NCI-H2081 treated with DMSO at 0.1 percent for 48 hours (cell line): ENCODE measurements around the gene ENDOV.

Experiments used
- DNase-seq: peaks from one replicate; lab custom pipeline; 2025; lab: John Stamatoyannopoulos, UW

Gene ENDOV

DNA sequence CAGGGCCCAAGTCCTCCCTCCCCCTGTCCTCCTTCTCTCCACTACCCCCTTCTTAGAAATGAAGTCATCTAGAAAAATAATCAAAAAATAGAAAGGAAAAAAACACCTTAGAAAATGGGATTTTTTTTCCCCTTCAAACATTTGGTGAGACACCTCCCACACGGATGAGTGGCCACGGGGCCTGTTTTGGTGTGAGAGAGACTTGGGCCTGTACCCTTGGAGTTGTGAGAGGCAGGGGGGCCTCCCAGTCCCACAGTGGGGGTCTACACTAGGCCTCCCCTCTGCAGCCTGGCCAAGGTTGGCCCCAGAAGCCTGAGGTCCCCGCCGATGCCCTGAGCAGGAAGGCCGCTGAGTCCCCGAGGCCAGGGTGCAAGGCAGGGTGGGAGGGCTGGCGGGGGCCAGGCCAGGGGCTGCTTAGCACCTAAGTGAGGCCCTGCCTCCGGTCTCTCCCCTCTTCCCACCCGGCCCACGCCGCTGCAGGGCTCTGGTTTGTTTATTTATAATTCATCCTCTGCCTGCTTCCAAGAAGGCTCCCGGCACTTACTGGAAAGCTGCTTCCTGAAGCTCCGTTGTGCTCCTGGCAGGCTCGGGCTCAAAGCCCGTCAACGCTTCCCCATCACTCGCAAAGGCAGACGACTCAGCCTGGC is 35.1 kb downstream of the ENDOV start:
- no peak for DNase-seq

DNA sequence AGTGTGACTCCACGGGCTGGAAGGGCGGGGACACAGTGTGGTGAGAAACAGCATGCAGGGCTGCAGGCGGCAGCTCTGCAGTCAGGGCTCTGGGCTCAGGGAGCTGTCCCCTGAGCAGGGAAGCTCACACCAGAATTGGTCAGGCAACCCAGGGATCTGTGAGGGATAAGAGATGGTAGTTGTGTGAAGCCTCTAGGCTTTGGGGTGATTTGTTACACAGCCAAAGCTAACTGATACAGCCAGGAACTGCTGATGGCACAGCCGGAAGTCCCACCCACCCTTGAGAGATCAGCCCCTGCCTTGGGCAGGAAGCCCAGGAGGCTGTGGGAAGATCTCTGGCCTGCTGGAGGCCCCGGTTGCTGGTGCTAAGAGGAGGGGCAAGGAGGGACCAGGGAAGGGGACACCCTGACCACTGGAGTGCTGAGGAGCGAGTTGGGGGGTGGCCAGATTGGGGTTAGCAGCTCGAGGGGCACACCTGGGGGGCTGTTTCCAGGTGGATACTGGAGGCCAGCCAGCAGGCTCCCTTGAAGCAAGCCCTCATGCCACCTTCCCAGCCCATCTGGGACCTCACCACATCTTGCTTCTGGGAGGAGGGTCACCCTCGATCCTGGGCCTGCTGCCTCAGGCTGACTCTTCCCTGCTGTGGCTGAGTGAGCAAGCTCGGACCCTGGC is 36.3 kb downstream of the ENDOV start:
- DNase-seq: no peak

DNA sequence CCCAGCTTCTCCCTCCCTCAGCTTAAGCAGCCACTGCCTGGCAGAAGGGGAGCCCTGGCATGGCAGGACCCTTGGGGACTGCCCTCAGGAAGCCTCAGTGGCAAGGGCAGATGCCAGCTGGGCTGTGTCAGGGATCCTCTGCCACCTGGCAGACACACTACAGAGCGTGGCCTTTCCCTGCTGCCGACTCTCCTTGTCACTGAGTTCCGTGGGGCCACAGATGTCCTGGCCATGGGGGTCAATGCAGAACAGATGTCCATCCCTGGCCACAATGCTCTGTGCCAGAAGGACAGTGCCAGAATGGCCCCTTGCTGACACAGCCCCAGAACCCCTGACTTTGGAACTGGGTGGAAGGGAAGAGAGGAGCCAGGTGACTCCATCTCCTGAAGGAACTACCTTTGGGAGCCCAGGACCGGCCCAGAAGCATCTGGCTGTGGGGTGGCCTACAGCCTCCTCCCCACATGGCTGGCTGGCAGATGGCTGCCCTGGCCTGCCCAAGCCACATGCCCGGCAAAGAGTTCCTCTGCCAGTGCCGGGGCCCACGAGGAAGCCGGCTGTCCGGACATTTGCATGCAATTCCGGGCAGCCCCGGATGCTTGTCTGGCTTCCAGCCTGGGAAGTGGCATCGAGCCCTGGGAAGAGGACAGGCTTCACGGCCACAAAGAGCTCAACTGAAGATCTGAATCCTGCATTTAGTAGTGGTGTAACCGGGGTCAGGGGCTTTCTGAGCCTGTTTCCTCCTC is 37.4 kb downstream of the ENDOV start:
- no peak for DNase-seq

DNA sequence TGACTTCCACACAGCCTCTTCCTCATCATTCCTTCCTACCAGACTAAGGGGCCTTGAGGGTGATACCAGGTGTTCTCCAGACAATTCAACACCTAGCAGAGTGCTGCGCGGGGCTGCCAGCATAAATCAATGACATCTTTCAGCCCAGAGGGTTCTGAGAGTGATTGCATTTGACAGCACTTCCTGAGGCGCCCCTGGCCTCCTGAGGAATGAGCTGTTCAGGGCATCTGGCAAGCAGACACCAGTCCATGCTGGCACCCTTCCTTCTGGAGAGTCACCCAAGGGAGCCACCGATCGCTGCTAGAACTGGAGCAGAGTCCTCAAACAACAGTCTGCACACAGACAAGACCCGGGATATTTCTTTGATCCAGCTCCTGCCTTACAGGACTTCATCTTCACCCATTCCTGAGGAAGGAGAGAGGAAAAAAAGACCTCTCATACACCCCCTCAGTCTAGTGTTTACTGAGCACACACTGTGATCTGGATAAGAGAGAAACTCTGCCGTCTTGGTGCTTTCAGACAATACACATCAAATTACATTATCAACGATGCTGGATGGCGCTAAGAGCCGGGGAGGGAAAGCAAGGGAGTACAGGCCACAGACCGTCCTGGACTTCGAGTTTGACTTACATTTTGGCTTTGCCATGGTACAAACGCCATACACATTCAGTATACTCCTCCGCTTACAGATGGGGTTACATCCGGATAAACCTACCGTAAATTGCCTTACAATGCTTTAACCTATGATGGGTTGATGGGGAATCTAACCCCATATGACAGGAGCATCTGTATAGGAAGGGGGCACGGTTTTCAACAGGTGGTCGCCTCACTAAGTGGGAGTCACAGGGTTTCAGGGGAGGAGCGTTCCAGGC is 38.4 kb downstream of the ENDOV start:
- no peak for DNase-seq

DNA sequence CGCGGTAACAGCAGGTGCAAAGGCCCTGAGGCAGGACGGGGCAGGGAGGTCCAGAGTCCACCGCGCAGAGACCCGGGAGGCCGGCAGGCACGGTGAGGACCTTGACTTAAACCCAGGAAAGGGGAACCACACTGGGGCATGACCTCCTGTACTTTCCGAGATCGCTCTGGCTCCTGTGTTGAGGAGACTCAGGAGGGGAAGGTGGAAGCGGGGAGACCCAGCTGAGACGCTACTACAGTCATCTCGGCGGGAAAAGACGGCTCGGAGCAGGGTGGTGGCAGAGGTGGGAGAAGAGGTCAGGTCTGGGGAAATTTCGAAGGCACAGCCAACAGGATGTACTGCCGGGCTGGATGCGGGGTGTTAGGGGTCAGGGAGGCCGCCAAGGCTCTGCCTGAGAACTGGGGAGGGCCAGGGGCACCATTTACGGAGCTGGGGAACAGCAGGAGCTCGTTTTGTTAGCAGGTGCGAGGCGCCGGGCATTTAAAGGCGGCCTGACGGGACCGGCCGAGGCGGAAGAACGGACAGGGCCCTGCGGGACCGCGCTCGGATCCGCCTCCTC is 39.1 kb downstream of the ENDOV start:
- DNase-seq: no peak

DNA sequence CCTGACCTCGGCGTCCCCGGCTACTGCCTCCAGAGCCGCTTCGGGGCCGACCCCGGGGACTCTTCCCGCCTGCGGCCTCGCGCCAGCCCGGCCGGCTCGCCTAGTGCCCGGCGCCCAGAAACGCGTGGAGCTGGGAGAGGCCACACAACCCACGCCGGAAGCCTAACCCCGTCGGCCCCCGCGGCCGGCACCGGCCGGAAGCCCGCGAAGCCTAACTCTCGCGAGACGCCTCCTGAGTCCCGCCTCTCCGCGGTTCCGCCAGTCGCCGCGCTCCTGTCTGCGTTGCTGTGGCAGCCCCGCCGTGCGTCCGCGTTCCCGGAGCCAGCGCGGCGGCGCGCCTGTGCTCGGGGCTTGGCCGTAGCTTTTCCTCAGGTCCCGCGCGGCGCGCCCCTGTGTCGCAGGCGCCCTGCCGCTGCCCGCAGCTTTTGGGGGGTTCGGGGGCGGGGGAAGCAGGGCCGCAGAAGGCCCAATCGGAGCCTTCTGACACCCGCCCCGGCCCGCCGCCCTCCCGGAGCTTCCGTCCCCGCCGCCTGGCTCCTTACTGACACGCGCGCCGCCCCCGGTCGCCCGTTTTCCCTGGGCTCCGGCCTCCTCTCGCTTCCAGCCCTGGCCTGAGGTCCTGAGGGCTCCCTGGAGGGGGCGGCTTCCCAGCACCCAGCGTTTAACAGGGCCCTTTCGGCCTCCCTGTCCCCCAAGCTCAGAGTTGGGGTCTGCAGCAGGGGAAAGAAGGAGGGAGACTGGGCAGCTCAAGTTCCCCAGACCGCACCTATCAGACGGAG is 39.8 kb downstream of the ENDOV start:
- DNase-seq: peak; percentile 86

DNA sequence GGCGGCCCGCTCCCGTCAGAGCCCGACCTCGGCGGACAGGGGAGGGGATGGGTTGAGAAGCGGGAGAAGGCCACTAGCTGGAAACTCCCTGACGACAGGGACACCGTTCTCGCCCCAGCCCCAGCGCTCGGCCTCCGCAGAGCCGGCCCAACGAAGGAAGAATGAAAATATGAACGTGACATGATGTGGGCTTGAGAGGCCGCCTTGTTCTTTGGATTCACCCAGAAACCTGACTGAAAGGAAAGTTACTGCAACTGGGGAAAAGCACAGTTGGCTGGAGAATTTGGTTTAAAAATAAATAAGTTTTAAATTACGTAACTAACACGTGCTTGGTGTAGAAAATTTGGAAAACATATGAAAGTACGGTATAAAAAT is 40.4 kb downstream of the ENDOV start:
- DNase-seq: no peak

DNA sequence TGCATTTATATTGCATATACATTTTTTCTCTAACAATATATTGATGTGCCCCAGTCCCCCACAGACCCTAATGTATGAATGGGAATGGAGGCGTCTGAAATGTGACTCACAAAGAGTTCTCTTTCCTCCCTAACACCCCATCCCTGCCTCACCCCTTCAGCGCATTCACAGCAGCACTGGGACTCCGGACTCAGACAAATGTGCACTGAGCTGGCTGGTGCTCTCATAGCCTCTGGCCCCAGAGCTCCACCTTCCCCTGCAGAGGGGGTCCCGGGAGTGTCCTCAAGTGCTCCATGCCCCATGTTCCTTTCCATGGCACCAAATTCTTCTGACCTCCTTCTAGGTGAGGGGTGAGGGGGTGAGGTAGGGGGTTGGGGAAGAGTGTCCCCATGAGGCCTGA is 40.8 kb downstream of the ENDOV start:
- no peak for DNase-seq

DNA sequence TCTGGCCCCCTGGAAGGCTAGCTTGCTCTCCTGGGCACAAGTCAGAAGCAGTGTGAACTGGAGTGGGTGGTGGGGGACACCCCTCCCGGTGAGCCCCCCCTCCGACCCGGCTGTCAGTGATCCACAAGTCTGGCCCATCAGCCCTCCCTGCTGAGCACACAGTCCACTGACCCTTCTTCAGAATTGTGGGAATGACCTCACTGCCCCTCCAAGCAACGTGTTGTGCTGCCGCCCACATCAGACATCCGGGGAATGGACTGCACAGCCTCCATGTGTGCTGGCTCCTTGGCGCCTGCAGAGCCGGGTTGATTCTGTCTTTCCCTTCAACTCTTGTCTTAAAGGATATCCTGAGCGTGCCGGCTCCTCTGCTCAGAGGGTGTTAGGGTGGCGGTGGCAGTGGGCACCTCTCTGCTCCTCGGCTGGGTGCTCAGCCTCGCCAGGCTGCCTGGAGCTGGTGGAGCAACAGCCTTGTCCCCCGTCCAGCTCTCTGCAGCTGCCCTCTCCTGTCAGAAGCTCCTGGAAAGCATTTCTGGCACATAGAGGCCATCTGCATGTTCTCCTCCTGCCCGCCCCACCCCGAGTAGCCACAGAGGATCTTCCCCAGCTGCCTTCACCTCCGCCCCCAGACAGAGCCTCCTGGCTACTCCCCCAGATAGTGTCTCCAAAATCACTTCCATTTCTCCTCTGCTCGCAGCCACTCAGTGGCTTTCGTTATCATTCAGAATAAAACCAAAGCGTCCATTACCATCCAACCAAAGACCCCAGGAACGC is 41.7 kb downstream of the ENDOV start:
- DNase-seq: no peak

DNA sequence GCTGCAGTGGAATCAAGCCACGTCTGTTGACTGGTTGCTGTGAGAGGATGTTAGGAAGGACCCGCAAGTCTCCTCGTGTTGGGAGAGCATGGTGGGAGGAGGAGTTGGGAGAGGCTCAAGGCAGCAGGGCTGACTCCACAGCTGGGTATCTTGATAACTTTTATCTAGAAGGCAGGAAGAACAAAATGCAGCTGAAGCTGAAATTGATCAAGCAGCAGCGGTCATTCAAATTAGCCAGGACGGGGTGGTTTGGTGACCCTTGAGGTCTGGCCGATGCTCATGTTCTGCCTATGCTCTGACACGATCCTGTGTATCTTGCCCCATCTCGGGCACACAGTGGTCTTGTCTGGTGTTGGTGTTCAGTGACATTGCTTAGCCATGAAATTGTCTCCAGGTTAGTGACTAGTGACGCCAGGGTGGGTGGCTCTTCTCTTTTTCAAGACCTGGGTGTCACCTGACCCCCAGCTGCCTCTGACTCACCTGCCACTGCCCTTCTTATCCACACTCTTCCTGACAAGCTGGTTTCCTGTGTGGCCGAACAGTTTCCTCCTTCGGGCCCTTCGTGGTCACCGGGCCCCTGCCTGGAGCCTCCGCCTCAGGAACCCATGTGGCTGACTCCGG is 42.4 kb downstream of the ENDOV start:
- no peak for DNase-seq

DNA sequence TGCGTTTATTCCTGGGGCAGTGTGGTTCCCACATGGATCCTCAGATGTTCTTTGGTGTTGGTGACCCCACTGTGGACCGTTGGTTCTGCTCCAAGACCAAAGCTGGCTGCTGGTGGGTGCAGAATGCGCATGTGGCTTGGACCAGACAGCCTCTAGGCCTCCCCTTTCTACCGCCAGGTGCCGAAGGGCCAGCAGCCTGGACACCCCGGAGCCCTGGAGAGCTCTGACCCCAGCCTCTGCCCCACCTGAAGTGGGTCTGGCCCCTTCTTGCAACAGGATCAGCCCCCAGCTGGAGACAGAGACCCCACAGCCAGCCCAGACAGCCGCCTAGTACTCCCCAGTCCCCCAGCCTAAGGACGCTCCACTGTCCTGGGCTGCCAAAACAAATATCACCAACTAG is 43.0 kb downstream of the ENDOV start:
- DNase-seq: no peak

DNA sequence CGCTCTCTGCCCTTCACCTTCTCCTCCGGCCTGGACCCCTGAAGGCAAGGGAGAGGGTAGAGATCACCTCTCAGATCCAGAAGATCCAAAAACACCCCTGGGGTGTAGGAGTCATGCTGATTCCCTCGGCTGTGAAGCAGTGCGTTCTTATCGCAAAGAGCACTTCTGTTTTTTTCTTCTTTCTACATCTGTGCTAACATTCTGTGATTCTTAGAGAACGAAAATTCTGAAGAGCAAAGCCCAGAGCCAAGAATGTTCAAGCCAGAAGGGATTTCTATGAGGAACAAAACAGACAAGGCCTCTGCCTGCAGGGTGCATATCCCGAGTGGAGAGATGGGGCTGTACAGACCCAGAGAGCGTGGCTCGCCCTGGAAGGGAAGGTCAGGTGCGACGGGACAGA is 44.3 kb downstream of the ENDOV start:
- no peak for DNase-seq

DNA sequence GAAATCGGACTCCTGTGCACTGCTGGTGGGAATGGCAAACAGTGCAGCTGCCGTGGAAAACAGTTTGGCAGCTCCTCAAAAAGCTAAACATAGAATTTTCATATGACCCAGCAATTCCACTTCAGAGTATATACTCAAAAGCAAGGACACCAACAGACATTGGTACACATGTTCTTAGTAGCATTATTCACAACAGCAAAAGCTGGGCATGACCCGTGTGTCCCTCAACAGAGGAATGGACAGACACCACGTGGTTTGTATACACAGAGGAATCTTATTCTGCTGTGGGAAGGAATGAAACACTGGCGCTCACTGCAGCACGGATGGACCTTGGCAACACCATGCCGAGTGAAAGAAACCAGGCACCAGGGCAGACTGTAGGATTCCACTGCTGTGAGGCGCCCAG is 45.5 kb downstream of the ENDOV start:
- no peak for DNase-seq

DNA sequence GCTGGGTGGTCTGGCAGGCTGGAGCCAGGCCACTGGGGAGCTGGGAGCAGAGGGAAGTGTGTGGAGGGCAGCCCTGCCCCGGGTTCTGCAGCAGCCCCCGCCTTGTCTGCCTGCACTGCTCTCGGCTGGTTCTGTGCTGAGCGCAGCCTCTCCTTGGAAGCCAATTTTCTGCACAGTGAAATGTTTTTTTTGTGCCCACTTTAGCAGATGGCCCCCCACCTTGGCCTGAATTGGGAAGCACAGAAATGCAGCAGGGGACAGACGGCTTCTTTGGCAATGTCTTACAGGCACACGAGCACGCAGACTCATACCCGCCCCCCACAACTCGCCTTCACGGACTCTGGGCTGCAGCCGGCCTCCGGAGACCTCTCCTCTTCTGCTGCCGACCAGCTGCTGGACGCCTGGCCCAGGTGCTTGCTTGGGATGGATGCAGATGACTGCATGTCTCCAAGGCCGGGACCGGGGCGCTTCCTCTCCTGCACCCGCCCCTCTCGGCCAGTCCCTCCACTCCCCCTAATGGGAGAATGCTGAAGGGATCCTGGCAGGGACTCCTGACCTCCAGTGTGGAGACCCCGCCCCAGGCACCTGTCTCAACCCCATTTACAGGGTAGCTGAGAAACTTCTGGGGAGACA is 46.7 kb downstream of the ENDOV start:
- DNase-seq: no peak

DNA sequence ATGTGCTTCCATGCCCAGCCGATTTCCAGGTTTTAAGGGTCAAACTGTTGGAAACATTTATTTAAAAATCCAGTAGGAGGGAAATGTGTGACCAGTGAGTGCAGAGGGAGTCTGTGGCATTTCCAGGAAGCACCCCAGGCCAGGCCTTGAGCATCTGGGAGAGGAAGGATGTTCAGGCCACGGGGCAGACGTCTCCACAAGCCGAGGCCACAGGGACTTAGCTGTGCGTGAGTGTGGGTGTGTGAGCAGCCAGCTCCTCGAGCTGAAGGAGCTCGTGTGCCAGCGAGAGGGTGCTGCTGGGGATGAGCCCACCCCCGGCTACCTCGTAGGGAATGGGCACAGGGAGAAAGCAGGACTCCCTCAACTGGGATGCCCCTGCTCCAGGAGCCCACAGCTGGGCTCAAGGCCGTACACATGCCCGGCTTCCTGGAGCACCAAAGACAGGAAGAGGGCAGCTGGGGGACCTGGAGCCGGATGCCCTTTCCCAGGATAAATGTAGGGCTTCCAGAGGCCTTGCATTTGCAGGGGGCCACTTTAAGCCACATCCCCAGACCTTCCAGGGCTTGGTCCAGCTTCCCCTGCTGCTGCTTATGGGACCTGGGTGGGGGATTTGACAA is 48.9 kb downstream of the ENDOV start:
- no peak for DNase-seq

DNA sequence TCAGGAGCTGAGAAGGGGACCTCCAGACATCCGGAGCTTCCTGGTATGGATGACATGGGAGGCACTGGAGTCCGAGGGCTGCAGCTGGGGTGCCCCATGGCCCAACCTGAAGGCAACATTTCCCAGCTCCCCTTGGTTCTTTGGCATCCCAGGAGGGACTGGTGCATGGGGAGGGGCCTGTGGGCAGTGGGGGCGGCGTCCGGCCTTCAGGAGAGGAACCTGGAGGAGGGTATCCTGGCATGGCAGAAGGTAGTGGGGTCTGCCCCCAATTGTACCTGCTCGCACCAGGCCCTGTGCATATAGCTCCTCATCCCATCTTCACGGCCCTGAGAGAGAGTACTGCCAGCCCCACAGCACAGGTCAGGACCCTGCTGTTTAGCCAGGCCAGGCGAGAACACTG is 49.5 kb downstream of the ENDOV start:
- no peak for DNase-seq

DNA sequence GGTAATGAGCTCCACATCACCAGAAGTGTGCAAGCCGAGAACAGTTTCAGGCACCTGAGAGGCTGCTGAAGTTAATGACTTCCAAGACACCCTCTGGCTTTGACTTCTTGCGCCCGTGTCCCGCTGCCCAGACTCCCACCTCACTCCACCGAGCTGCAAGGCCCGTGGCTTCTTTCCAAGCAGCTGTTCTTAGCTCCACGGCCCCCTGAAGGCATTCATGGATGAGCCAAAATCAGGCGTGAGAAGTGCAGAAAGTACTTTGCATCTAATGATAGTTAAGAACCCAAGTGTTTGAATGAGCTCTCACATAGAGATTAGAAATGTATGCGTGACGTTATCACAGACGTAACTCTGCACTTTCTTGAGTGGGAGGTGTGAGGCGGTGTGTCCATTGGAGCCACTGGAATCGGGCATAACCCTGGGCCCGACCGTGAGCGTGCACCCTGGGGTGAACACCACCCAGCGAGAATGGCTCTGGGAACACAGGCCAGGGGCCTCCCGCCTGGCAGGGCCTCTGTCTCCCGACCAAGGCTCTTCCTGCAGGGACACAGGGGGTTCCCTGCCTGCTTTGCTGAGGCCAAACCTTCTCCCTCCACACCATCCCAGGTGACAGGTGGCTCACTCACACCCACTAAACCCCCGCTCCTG is 50.5 kb downstream of the ENDOV start:
- no peak for DNase-seq

DNA sequence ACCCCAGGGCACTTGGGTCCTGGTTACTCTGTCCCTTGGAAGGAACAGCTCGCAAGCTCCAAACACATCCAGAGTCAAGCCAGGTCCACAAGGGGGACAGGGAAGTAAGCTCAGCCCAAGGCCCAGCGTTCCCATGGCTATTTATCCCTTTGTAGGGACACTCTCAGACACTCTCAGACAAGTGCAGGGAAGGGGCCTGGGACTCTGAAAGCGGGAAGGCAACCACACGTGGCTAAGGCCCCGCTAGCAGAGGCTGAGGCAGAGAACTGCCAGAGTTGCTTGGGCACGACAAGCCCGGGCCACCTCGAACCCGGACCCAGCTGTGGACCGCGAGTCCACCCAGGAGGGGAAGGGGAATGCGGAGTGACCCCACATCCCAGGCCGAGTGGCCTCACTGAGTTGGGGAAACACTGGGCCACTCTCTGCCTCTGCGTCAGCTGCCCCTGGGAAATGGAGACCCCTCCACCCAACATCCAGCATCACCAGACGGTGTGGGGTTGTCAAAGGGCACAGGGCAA is 51.3 kb downstream of the ENDOV start:
- DNase-seq: no peak
